Endometrium (tissue), 2 donors: ENCODE measurements around the gene CHRNE.
A peak's percentile ranks its signal among the peaks of the same experiment; 100 is the strongest.
"Not testable (repeated sequence)": the region's sequence is repeated elsewhere in the genome, so short reads cannot be mapped to it uniquely, and the experiment has no call there.

ENCODE experiments used
- FAIRE-seq: peaks from 2 replicates; lab custom pipeline; 2012; peaks lifted over from hg19 to GRCh38; lab: Jason Lieb, UNC
- donor health status: control.
- donor health status: control.

The CHRNE gene

DNA sequence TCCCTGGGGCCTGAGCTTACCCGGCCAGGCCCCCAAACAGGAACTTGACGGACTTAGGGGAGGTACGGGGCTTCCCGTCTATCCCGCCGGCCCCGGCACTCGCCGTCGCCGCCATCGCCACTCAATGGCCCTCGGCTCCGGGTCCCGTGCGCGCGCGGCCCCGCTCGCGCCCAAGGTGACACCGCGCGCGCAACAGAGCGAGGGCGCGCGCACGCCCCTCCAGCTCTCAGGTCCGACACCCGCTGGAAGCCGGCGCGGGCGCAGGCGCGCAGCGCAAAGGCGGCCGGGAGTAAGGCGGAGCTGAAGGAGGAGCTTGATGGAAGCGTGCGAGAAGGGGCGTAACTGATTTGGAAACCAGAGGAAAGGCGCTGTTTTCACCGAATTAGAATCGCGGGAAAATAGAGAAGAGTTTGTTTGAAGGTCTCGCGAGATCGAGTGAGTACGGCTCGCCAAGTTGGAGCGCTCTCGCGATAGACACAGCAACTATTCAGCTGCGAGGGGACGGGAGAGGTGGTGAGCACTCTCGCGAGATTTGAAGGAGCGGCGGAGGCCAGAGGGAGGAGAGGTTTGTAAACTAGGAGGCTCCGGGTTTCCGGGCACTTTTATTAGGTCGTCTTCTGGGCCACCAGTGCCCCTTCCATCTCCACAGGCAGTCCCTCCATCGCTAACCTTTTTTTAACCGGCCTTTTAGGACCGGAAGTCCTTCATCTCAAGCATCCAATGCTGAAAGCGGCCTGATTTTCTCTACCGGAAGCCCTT is 37.1 kb upstream of the CHRNE start, which contains the start of the genes RNF167 and SLC25A11:
Gene RNF167 (plus strand): TSS at position 473 of the 759 bp plus-strand sequence. CDS start 642 bp downstream, outside the sequence.
Gene SLC25A11 (minus strand): TSS at position 251 of the 759 bp plus-strand sequence. CDS start 136 bp downstream, at position 115.
- peak; percentile 89 for FAIRE-seq

DNA sequence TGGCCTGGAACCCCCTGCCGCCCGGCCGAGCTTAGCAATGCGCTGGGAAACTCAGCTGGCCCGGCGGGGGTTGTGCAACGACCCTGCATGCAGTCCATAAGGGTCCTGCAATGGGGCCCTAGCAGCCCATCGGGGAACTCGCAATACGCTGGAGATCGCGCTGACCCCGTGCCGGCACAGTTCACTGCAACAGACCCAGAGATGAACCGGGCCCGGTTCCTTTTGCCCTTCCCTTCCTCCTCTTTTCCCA is 36.6 kb upstream of the CHRNE start:
- no peak for FAIRE-seq

DNA sequence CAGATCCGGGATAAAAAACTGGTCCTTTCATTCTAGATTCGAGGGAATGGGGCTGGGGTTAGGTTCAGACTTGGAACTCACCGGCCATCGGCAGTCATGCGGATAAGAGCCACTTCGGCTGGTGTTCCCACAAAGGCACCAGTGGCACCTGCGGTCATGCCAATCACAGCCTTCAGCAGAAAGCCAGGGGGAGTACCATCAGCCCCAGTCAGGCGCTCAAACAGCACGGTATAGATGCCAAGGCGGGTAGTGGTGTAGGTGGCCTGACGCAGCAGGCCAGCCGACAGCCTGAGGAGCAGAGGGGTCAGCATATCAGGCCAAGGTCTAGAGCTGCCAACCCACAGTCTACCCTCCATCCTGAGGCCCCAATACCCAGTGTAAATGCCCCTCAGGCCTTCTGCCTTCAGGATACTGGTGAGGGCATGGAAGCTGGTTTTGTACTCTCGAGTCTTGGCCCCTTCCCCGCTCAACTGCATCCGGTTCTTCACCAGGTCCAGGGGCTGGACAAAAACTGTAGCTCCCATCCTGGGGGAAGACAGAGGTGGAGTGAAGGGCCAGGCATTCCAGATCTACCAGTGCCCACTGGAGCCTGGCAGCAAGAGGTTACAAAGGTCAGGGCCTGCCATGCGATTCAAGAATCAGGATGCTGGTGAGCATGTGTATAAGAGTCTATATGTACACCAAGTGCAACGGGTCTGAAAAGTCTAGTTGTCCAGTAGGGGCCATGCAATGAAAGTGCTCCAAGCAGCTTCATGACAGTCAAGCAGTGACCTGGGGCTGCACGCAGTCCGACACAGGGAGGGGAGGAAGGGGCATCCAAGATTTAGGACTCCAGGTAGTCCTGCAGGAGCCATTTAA is 36.0 kb upstream of the CHRNE start:
- FAIRE-seq = no peak

DNA sequence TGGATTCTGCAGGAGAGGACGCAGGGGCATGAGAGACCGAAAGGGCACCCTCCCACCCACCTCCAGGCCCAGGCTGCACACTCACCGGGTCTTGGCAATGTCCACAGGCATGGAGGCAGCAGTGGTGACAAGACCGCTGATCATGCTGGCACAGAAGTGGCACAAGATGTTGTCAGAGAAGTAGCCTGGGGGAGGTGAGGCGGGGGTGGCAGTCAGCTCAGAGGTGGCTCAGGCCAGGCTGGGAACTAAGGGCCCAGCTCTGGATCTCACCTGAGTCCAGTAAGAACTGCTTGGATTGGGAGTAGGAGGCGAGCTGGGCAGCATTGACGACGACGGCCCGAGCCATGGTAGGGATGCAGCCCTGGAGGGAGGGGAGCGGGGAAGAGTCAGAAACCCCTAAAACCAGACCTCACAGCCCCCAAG is 35.2 kb upstream of the CHRNE start:
- FAIRE-seq = no peak

DNA sequence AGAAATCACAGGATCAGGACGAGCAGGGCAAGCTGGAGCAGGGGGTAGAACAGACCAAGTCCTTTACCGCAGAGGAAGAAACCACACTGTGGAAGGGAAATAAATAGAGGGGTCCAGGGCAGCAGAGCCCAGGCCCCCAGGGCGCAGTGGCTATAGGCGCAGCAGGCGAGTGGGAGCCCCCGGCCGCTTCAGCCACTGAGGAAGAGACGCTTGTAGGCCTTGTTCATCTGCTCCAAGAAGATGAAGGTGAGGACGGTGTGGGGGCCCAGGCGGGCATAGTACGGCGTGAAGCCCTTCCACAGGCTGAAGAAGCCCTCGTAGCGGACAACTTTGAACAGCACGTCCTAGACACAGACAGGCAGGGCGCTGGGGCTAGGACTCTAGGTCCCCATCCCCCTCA is 34.7 kb upstream of the CHRNE start:
- no peak for FAIRE-seq

GRCh38 chr17:4936436-4936835 is 33.5 kb upstream of the CHRNE start:
- no peak for FAIRE-seq

DNA sequence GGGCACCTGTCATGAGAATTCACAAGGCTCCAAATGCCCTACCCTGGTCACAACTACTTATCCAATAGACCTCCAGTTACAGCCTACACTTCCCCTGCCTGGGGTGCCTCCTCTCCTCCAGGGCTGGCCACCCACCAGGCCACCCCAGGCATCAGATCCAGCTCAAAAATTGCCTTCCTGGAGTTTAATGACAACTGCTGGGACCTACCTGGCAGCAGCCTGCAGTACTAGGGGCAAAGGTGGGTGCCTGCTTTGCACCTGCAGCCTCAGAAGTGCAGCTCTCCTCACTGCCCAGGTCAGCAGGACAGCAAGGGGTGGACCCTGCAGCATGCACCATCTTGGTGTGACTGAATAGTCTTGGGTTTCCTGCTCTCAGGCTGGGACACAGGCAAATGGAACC is 32.8 kb upstream of the CHRNE start:
- no peak for FAIRE-seq

DNA sequence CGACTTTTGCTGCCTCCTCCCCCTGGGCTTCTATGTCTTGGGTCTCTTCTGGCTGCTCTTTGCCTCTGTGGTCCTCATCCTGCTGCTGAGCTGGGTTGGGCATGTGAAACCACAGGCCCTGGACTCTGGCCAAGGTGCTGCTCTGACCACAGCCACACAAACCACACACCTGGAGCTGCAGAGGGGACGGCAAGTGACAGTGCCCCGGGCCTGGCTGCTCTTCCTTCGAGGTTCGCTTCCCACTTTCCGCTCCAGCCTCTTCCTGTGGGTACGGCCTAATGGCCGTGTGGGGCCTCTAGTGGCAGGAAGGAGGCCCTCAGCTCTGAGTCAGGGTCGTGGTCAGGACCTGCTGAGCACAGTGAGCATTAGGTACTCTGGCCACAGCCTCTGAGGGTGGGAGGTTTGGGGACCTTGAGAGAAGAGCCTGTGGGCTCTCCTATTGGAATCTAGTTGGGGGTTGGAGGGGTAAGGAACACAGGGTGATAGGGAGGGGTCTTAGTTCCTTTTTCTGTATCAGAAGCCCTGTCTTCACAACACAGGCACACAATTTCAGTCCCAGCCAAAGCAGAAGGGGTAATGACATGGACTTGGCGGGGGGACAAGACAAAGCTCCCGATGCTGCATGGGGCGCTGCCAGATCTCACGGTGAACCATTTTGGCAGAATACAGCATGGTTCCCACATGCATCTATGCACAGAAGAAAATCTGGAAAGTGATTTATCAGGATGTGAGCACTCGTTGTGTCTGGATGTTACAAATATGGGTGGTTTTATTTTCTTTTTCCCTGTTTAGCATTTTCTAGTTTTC is 31.5 kb upstream of the CHRNE start:
- no peak for FAIRE-seq

GRCh38 chr17:4933646-4934045 is 30.7 kb upstream of the CHRNE start:
- FAIRE-seq = no peak

DNA sequence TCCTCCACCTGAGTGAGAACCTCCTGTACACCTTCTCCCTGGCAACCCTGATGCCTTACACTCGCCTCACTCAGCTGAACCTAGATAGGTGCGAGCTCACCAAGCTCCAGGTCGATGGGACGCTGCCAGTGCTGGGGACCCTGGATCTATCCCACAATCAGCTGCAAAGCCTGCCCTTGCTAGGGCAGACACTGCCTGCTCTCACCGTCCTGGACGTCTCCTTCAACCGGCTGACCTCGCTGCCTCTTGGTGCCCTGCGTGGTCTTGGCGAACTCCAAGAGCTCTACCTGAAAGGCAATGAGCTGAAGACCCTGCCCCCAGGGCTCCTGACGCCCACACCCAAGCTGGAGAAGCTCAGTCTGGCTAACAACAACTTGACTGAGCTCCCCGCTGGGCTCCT is 29.9 kb upstream of the CHRNE start:
- FAIRE-seq = no peak

- no peak for FAIRE-seq
Observed at GRCh38 chr17:4931963-4932362, 29.1 kb upstream of the CHRNE start, which contains the start of gene GP1BA. TSS of gene GP1BA (plus strand) at chr17:4932277. CDS start at chr17:4932605, 328 bp downstream.

DNA sequence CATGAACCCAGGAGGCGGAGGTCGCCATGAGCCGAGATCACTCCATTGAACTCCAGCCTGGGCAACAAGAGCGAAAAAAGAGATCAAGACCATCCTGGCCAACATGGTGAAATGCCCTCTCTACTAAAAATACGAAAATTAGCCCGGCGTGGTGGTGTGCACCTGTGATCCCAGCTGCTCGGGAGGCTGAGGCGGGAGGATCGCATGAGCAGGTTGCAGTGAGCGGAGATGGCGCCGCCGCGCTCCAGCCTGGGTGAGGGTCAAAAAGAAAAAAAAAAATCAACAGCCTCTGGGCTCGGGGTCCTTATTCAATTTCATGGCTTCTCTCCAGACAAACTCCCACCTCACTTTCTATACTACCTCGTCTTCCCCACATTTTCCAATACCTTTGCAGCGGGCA is 26.0 kb upstream of the CHRNE start:
- no peak for FAIRE-seq

- not testable (repeated sequence) for FAIRE-seq
Observed at GRCh38 chr17:4926577-4927335, 23.9 kb upstream of the CHRNE start.

DNA sequence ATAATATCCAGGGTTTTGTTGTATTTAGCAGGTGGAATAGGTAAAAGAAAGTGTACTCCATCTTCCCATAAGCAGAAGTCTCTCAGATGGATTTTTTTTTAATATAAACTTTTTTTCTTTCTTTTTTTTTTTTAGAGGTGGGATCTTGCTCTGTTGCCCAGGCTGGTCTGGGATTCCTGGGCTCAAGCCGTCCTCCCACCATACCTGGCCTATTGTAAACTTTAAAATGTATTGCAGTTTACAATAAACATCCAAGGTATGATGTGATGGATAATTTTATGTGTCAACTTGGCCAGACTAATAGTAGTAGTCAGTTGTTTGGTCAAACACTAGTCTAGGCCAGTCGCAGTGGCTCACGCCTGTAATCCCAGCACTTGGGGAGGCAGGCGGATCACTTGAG is 18.4 kb upstream of the CHRNE start:
- no peak for FAIRE-seq

GRCh38 chr17:4920351-4921048 is 17.6 kb upstream of the CHRNE start:
- FAIRE-seq = no peak

GRCh38 chr17:4919511-4920047 is 16.7 kb upstream of the CHRNE start:
- FAIRE-seq = no peak

- not testable (repeated sequence) for FAIRE-seq
Observed at GRCh38 chr17:4914551-4914950, 11.7 kb upstream of the CHRNE start.

GRCh38 chr17:4913994-4914393 is 11.1 kb upstream of the CHRNE start:
- FAIRE-seq = no peak

GRCh38 chr17:4908711-4909496 is 6.0 kb upstream of the CHRNE start:
- FAIRE-seq = peak; percentile 59

DNA sequence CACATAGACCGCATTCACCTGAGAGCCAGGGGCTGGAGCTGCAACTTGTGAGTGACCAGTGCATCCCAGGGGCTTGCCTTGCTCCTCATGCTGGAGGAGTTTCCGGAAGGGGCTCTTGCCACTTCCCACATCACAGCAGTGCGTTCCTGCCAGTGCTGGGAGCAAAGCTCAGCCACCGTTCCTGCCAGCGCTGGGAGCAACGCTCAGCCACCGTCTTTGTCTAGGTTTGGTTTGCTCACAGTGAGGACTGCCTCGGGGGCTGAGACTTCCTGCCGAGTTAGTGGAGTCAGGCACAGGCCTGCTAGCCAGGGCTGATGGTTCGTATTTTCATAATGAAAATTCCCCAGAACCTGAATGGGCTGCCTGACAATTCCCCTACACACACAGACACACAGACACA is 5.4 kb upstream of the CHRNE start:
- FAIRE-seq = no peak
